Tibial nerve (tissue), 4 donors: ENCODE results near the gene RAPH1. TPM values are rescaled to one million over a fixed set of nuclear protein-coding genes. Genes with fewer than 3 reads are reported as not detected.
"Not testable (repeated sequence)": the region's sequence is repeated elsewhere in the genome, so short reads cannot be mapped to it uniquely, and the experiment has no call there.

Experiments
- DNase-seq, 2 donors: peaks; one replicate each; pipeline ENCODE4 v3.0.0-alpha.2; 2019; ENCODE audit warnings: low spot score in 2 of 2
- H3K27ac ChIP-seq, 4 donors: fragments of 200-600 bp; sonication (generic) in 3 of 4; one replicate each; pipeline ENCODE4 v1.5.1; 2017 to 2019; ENCODE audit warnings: mild to moderate bottlenecking in 1 of 4
- H3K27me3 ChIP-seq, 2 donors: fragments of 200-600 bp; sonication (generic) in 1 of 2; one replicate each; pipeline versions ENCODE4 v1.5.1 to v1.6.0; 2017 to 2019
- H3K36me3 ChIP-seq, 3 donors: fragments of 200-600 bp; sonication (generic); one replicate each; pipeline ENCODE4 v1.5.1; 2018 to 2019
- H3K4me1 ChIP-seq, 4 donors: fragments of 200-600 bp; sonication (generic) in 3 of 4; one replicate each; pipeline ENCODE4 v1.5.1; 2017 to 2019
- H3K4me3 ChIP-seq, 4 donors: fragments of 200-600 bp; sonication (generic) in 3 of 4; one replicate each; pipeline ENCODE4 v1.5.1; 2017 to 2019; ENCODE audit warnings: mild to moderate bottlenecking in 1 of 4, moderate library complexity in 1 of 4
- H3K9me3 ChIP-seq, 4 donors: fragments of 200-600 bp; sonication (generic) in 3 of 4; one replicate each; pipeline ENCODE4 v1.5.1; 2017 to 2019
- EP300 ChIP-seq, 2 donors: sonication (generic); formaldehyde crosslinking; IDR thresholded peaks; one replicate each; pipeline ENCODE4 v1.6.1; 2017; ENCODE audit warnings: antibody characterized with exemption in 2 of 2, mild to moderate bottlenecking in 1 of 2
- POLR2A ChIP-seq, 2 donors: fragments of 450-650 bp; IDR thresholded peaks; one replicate each; pipeline ENCODE4 v1.6.1; 2017; ENCODE audit warnings: antibody characterized with exemption in 2 of 2, mild to moderate bottlenecking in 2 of 2, moderate library complexity in 2 of 2
- WGBS, 2 donors: methylation state at CpG; one replicate each; pipeline ENCODE4 v1.1.5; 2018; 5-methylcytosine and 5-hydroxymethylcytosine counted together
- total RNA-seq, 4 donors: library from RNA; depleted of rRNA; stranded (reverse); fragments of >200 nt; gene quantifications; one replicate each; pipeline ENCODE4 v1.1.0, GENCODE V29; 2016
- TF ChIP-seq, protein P1 (sequence below), 5 experiments: fragments of 200-600 bp in 3 of 5; fragments of 450-650 bp in 2 of 5; sonication (generic) in 3 of 5; IDR thresholded peaks; one replicate each; pipeline ENCODE4 v1.5.1; 2016 to 2019; ENCODE audit warnings: antibody characterized with exemption in 5 of 5, mild to moderate bottlenecking in 3 of 5, moderate library complexity in 2 of 5

The RAPH1 gene
- total RNA-seq, 4 donors from 2014 or later = 35.4 to 60.0 (median 44.4) TPM

DNA sequence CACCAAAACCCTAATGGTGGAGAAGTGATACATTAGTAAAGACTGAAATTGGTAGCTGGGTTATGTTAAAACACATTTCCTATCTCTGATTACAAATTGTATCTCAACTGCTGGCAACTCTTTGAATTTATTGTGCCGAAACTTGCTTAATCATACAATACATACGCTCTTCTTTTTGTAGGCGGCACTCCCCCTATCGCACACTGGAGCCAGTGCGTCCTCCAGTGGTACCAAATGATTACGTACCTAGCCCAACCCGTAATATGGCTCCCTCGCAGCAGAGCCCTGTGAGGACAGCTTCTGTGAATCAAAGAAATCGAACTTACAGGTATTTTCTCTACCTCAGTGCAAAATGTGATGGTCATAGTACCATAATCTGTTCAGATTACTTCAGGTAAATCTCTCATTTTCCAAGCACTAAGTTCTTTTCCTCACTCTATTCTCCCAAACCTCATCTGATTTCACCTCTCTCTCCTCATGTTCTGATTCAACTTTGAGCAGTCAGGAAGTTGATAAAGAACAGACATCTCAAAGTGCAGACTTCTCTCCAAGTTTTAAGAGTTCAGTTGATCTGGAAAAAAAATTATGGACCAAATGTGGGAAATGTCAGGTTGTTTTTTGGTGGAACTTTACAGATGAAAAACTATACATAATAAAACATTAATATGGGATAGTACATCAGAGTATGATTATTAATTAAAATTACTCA, 140.4 kb downstream of the RAPH1 start:
- DNase-seq = no peak
- no peaks in the 10 kb centered on the region for H3K4me1 ChIP-seq
- TF ChIP-seq, protein P1, sequence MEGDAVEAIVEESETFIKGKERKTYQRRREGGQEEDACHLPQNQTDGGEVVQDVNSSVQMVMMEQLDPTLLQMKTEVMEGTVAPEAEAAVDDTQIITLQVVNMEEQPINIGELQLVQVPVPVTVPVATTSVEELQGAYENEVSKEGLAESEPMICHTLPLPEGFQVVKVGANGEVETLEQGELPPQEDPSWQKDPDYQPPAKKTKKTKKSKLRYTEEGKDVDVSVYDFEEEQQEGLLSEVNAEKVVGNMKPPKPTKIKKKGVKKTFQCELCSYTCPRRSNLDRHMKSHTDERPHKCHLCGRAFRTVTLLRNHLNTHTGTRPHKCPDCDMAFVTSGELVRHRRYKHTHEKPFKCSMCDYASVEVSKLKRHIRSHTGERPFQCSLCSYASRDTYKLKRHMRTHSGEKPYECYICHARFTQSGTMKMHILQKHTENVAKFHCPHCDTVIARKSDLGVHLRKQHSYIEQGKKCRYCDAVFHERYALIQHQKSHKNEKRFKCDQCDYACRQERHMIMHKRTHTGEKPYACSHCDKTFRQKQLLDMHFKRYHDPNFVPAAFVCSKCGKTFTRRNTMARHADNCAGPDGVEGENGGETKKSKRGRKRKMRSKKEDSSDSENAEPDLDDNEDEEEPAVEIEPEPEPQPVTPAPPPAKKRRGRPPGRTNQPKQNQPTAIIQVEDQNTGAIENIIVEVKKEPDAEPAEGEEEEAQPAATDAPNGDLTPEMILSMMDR (IDR thresholded peaks at IDR 0.05) = no peak
- no peak for TF ChIP-seq POLR2A (IDR thresholded peaks at IDR 0.05)
- TF ChIP-seq EP300 (IDR thresholded peaks at IDR 0.05) = no peak
- no peak overlapping the region for H3K4me3 ChIP-seq
- no peaks in the 10 kb centered on the region for H3K27me3 ChIP-seq
- WGBS, 2 donors = 92 to 94% methylated on average over 9 of the region's 9 CpGs
- H3K27ac ChIP-seq = no peak overlapping the region
- no peaks in the 10 kb centered on the region for H3K9me3 ChIP-seq
- H3K36me3 ChIP-seq = peaks cover 0 to 39% (median 0%) of the 10 kb centered on the region in 3 donors

DNA sequence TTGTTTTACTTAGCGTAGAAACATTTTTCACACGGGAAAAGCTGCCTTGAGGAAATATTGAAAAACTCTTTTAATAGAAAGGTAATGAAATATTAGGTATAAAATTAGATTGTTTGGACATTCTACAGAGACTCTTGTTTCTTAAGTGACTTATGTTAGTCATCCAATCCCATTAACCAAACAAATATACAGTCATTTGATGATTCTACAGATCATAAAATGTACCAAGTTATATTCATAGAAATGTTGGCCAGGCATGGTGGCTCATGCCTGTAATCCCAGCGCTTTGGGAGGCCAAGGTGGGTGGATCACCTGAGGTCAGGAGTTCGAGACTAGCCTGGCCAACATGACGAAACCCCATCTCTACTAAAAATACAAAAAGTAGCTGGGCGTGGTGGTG, 146.9 kb downstream of the RAPH1 start:
- H3K27ac ChIP-seq, H3K9me3 ChIP-seq, H3K4me3 ChIP-seq, H3K27me3 ChIP-seq, H3K4me1 ChIP-seq, DNase-seq: not testable (repeated sequence)
- peaks cover 0 to 16% (median 0%) of the 10 kb centered on the region in 3 donors for H3K36me3 ChIP-seq
- 88 to 94% methylated on average over 6 of the region's 6 CpGs for WGBS, 2 donors

DNA sequence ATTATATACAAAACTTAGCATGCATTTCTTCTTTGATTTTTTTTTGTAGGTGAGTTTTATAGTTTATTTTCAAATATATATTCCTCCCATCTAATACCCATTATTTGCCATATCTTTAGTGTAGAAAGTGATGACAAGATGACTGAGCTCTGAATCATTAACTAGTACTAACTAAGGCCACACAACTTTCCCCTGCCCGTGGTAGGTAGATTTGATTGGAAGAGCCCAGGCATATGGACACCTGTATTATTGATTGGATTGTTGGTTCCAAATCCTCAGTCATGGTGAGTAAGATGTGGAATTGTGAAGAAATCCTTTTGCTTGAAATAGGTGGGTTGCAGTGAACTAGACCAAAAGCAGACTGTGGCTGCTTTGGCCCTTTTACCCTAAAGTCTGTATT, 152.1 kb downstream of the RAPH1 start:
- H3K9me3 ChIP-seq = no peaks in the 10 kb centered on the region
- TF ChIP-seq POLR2A (IDR thresholded peaks at IDR 0.05) (no peak), EP300 (IDR thresholded peaks at IDR 0.05) (no peak)
- TF ChIP-seq, protein P1 (IDR thresholded peaks at IDR 0.05) = no peak
- no peak overlapping the region for H3K4me3 ChIP-seq
- no peak overlapping the region for H3K27ac ChIP-seq
- peaks cover 0 to 5% (median 0%) of the 10 kb centered on the region in 4 donors for H3K4me1 ChIP-seq
- H3K27me3 ChIP-seq = no peaks in the 10 kb centered on the region
- H3K36me3 ChIP-seq = peaks cover 0 to 6% (median 0%) of the 10 kb centered on the region in 3 donors
- DNase-seq = no peak
- WGBS, 2 donors = 84 to 98% methylated on average over 1 of the region's 1 CpG

DNA sequence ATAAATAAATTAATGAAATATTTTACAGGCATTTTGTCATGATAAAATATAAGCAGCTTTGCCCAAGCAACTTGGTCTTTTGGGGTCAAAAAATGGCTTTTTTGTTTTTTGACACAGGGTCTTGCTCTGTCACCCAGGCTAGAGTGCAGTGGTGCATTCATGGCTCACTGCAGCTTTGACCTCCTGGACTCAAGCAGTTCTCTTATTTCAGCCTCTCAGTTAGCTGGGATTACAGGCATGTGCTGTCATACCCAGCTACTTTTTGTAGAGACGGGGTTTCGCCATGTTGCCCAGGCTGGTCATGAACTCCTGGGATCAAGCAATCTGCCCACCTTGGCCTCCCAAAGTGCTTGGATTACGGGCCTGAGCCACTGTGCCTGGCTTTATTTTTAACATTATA, 155.9 kb downstream of the RAPH1 start:
- no peak for TF ChIP-seq EP300 (IDR thresholded peaks at IDR 0.05)
- TF ChIP-seq POLR2A (IDR thresholded peaks at IDR 0.05) = no peak
- TF ChIP-seq, protein P1 (IDR thresholded peaks at IDR 0.05) = no peak
- H3K9me3 ChIP-seq = no peaks in the 10 kb centered on the region
- no peaks in the 10 kb centered on the region for H3K27me3 ChIP-seq
- WGBS, 2 donors = 68 to 76% methylated on average over 3 of the region's 3 CpGs
- no peak for DNase-seq
- peaks cover 0 to 5% (median 0%) of the 10 kb centered on the region in 4 donors for H3K4me1 ChIP-seq
- peaks cover 0 to 2% (median 0%) of the 10 kb centered on the region in 3 donors for H3K36me3 ChIP-seq
- no peak overlapping the region for H3K4me3 ChIP-seq
- H3K27ac ChIP-seq = no peak overlapping the region

DNA sequence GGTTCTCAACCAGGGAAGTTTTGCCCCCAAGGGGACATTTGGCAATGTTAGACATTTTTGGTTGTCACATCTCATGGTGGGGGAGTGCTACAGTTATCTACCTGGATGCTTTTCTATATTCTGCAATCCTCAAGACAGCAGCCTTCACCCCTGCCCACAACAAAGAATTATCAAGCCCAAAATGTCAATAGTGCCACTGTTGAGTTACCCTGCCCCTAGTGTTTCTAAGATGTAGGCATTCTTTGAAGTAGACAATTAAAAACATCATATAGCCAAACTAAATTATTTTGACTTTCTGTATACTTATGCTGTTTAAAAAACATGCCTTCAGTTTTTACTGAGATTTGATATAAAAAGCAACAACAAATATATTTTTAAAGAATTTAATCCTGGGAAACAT, 158.9 kb downstream of the RAPH1 start:
- Histone ChIP-seq H3K36me3 (peaks cover 0 to 9% (median 0%) of the 10 kb centered on the region in 3 donors), H3K27me3 (no peaks in the 10 kb centered on the region), H3K4me3 (no peak overlapping the region), H3K9me3 (no peaks in the 10 kb centered on the region), H3K27ac (no peak overlapping the region), H3K4me1 (peaks cover 0 to 5% (median 0%) of the 10 kb centered on the region in 4 donors)
- no peak for DNase-seq
- TF ChIP-seq, protein P1 (IDR thresholded peaks at IDR 0.05) = no peak
- TF ChIP-seq EP300 (IDR thresholded peaks at IDR 0.05) (no peak), POLR2A (IDR thresholded peaks at IDR 0.05) (no peak)

DNA sequence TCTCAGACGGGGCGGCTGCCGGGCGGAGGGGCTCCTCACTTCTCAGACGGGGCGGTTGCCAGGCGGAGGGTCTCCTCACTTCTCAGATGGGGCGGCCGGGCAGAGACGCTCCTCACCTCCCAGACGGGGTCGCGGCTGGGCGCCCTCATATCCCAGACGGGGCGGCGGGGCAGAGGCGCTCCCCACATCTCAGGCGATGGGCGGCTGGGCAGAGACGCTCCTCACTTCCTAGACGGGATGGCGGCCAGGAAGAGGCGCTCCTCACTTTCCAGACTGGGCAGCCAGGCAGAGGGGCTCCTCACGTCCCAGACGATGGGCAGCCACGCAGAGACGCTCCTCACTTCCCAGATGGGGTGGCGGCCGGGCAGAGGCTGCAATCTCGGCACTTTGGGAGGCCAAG, 162.4 kb downstream of the RAPH1 start:
- H3K27me3 ChIP-seq, H3K4me1 ChIP-seq, H3K27ac ChIP-seq, H3K4me3 ChIP-seq, H3K36me3 ChIP-seq, DNase-seq, H3K9me3 ChIP-seq: not testable (repeated sequence)
- 97 to 98% methylated on average over 6 to 8 of the region's 31 CpGs for WGBS, 2 donors
